GM12878 (cell line): ENCODE results near the gene FAR1.

Source experiments
- ATF2 ChIP-seq: IDR thresholded peaks from 2 replicates; pipeline ENCODE4 v1.6.1; 2012; ENCODE audit warnings: low read length, inconsistent platforms
- EZH2 ChIP-seq: IDR thresholded peaks from 2 replicates; pipeline ENCODE4 v1.6.1; 2012; ENCODE audit warnings: low read depth, mild to moderate bottlenecking, control low read depth, inconsistent platforms, low read length, borderline replicate concordance; ENCODE audit not compliant: control insufficient read depth
- POLR2A ChIP-seq: IDR thresholded peaks from 2 replicates; pipeline ENCODE4 v1.6.1; 2011; ENCODE audit warnings: low read depth, mild to moderate bottlenecking, low read length
- RFX5 ChIP-seq: IDR thresholded peaks from 2 replicates; pipeline ENCODE4 v1.6.1; 2011; ENCODE audit warnings: low read depth, low read length, improper control_type of control experiment
- SMC3 ChIP-seq: IDR thresholded peaks from 2 replicates; pipeline ENCODE4 v1.6.1; 2011; ENCODE audit warnings: low read length, improper control_type of control experiment, borderline replicate concordance
- TF ChIP-seq, protein P1 (sequence below): IDR thresholded peaks from 2 replicates; pipeline ENCODE4 v1.6.1; 2012; ENCODE audit warnings: low read depth, low read length, improper control_type of control experiment
- TF ChIP-seq, protein P2 (sequence below): fragments of 450-650 bp; IDR thresholded peaks from 2 replicates; pipeline ENCODE4 v1.6.1; 2017; ENCODE audit warnings: mild to moderate bottlenecking

DNA sequence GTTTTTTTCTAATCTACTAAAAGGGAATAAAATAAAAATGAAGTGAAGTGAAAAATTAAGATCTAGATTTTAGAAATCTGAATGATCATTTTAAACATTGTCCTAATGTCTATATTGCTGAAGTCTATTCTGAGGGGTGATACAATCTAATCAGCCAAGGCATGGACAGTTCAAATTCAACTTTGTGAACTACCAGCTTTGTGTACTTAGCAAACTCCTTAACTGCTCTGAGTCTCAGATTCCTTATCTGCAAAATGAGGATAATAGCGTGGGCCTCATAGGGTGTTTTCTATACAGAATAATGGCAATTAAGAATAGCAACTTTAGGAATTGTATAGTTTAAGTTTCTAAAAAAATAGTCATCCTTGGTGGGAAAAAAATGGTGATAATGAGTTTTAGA lies 31.4 kb downstream of the FAR1 start:
- no peak for TF ChIP-seq EZH2
- TF ChIP-seq POLR2A: no peak
- no peak for TF ChIP-seq RFX5
- no peak for TF ChIP-seq ATF2
- TF ChIP-seq, protein P1, sequence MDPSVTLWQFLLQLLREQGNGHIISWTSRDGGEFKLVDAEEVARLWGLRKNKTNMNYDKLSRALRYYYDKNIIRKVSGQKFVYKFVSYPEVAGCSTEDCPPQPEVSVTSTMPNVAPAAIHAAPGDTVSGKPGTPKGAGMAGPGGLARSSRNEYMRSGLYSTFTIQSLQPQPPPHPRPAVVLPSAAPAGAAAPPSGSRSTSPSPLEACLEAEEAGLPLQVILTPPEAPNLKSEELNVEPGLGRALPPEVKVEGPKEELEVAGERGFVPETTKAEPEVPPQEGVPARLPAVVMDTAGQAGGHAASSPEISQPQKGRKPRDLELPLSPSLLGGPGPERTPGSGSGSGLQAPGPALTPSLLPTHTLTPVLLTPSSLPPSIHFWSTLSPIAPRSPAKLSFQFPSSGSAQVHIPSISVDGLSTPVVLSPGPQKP: no peak
- no peak for TF ChIP-seq SMC3
- TF ChIP-seq, protein P2, sequence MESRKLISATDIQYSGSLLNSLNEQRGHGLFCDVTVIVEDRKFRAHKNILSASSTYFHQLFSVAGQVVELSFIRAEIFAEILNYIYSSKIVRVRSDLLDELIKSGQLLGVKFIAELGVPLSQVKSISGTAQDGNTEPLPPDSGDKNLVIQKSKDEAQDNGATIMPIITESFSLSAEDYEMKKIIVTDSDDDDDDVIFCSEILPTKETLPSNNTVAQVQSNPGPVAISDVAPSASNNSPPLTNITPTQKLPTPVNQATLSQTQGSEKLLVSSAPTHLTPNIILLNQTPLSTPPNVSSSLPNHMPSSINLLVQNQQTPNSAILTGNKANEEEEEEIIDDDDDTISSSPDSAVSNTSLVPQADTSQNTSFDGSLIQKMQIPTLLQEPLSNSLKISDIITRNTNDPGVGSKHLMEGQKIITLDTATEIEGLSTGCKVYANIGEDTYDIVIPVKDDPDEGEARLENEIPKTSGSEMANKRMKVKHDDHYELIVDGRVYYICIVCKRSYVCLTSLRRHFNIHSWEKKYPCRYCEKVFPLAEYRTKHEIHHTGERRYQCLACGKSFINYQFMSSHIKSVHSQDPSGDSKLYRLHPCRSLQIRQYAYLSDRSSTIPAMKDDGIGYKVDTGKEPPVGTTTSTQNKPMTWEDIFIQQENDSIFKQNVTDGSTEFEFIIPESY: no peak
